ENCODE results near the gene OXSR1.

Gene OXSR1

GRCh38 chr3:38203690-38204089 is 38.4 kb downstream of the OXSR1 start:
- H3K4me3 ChIP-seq (ENCODE audit: low read depth, low read length) = no peak overlapping the region
- no peak for DNase-seq (ENCODE audit: low read depth)
- no peak for TF ChIP-seq CTCF (IDR thresholded peaks at IDR 0.05; ENCODE audit: insufficient read depth, low read depth, low read length, missing control alignments)

GRCh38 chr3:38204599-38205471 is 39.5 kb downstream of the OXSR1 start:
- H3K4me3 ChIP-seq (ENCODE audit: low read depth, low read length) = no peak overlapping the region
- no peak for TF ChIP-seq CTCF (IDR thresholded peaks at IDR 0.05; ENCODE audit: insufficient read depth, low read depth, low read length, missing control alignments)
- no peak for DNase-seq (ENCODE audit: low read depth)

- no peak for TF ChIP-seq CTCF (IDR thresholded peaks at IDR 0.05; ENCODE audit: insufficient read depth, low read depth, low read length, missing control alignments)
- DNase-seq (ENCODE audit: low read depth) = peak; percentile 15
- H3K4me3 ChIP-seq (ENCODE audit: low read depth, low read length) = no peak overlapping the region
These were observed 40.1 kb downstream of the OXSR1 start for GRCh38 chr3:38205472-38205805.

- no peak for DNase-seq (ENCODE audit: low read depth)
- TF ChIP-seq CTCF (IDR thresholded peaks at IDR 0.05; ENCODE audit: insufficient read depth, low read depth, low read length, missing control alignments) = no peak
- no peak overlapping the region for H3K4me3 ChIP-seq (ENCODE audit: low read depth, low read length)
These were observed 42.1 kb downstream of the OXSR1 start for GRCh38 chr3:38207254-38208003.

GRCh38 chr3:38210141-38210757 is 44.9 kb downstream of the OXSR1 start:
- no peak for TF ChIP-seq CTCF (IDR thresholded peaks at IDR 0.05; ENCODE audit: insufficient read depth, low read depth, low read length, missing control alignments)
- peak; percentile 71 for DNase-seq (ENCODE audit: low read depth)
- H3K4me3 ChIP-seq (ENCODE audit: low read depth, low read length) = no peak overlapping the region

GRCh38 chr3:38212141-38212540 is 46.8 kb downstream of the OXSR1 start:
- DNase-seq (ENCODE audit: low read depth) = no peak
- TF ChIP-seq CTCF (IDR thresholded peaks at IDR 0.05; ENCODE audit: insufficient read depth, low read depth, low read length, missing control alignments) = no peak
- H3K4me3 ChIP-seq (ENCODE audit: low read depth, low read length) = no peak overlapping the region

Measured in GM12865 (cell line).